LHCN-M2 (cell line): ENCODE results near the gene PODNL1. TPM values are rescaled to one million over a fixed set of nuclear protein-coding genes. Genes with fewer than 3 reads are reported as not detected.
A peak's percentile ranks its signal among the peaks of the same experiment; 100 is the strongest.

Experiments used
- DNase-seq: peaks from one replicate; pipeline ENCODE4 v3.0.0-alpha.2; 2012; ENCODE audit warnings: low read depth
- total RNA-seq: library from RNA; depleted of rRNA; stranded (reverse); fragments of >200 nt; gene quantifications from 2 replicates; pipeline ENCODE4 v1.2.3, GENCODE V29; 2014

PODNL1 gene
- total RNA-seq, 1 experiment from 2014 or later = 5.2 TPM

- no peak for DNase-seq
These were observed 21.1 kb upstream of the PODNL1 start for GRCh38 chr19:13959141-13959961.

- no peak for DNase-seq
These were observed 19.8 kb upstream of the PODNL1 start for GRCh38 chr19:13958043-13958442.

DNA sequence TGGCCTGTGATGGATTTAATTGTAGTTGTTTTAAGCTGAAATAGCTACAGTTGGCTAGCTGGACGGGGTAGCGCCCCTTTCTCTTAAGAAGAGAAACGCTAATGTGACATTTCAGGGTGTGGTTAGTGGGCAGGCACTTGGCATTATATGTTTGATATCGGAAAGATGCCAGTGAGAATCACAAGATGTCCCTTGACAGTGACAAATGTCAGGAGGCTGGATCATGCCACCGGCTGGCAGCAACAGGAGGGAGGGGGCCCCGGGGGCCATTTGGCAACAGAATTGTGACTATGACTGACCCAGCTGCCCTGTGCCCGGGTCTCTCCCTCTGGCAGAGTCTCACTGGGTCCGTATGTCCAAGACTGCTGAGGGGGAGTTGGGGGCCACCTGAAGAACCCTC lies 18.8 kb upstream of the PODNL1 start:
- no peak for DNase-seq

GRCh38 chr19:13956365-13956744 lies 18.1 kb upstream of the PODNL1 start:
- no peak for DNase-seq

DNA sequence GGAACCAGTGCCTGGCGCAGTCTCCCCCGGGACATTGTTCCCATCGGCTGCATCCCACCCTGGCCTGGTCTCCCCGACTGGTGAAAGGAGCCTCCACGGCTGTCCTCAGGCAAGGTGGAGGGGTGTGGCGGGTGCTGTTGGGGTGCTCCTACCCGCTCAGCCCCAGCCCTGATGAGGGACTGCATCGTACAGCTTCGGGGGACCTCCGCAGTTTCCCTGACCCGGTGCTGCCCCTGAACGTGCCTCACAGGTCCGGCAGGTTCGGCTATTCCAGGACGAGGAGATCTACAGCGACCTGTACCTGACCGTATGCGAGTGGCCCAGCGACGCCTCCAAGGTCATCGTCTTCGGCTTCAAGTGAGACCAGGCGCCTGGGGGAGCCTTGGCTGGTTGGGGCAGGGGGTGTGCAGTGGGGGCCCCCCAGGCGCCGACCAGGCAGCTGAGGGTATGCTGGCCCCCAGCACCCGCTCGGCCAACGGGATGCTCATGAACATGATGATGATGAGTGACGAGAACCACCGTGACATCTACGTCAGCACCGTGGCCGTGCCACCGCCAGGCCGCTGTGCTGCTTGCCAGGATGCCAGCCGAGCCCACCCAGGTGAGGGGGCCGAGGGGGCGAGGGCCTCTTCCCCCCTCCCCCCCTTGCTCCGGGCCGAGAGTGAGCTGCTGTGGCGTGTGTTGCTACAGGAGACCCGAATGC lies 17.6 kb upstream of the PODNL1 start:
- DNase-seq = no peak

GRCh38 chr19:13954185-13954584 lies 16.0 kb upstream of the PODNL1 start:
- DNase-seq = no peak

DNA sequence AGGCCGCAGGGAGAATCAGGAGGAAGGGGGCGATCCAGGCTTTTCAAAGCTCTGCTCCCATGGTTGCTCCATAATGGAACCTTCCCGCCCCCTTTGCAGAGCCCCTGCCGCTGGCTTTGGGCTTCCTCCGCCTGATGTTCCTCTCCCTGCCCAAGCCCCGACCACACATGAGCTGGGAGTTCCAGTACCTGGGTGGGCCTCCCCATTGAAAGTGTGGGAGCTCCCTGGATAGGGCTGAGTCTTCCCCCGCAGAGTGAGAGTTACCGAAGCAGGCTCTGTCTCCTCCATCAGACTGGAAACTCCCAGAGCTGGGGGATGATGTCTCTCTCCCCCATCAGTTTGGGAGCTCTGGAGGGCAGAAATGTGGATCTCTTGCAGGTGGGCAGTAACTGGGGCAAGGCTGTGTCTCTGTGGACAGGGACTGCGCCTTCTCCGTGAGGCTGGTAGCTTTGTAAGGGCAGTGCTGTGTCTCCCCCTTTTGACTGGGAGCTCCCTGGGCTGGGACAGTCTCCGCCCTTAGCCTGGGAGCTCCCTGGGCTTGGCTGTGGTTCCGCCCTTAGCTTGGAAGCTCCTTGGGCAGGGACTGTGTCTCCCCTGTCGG lies 14.8 kb upstream of the PODNL1 start:
- DNase-seq = peak; percentile 59

DNA sequence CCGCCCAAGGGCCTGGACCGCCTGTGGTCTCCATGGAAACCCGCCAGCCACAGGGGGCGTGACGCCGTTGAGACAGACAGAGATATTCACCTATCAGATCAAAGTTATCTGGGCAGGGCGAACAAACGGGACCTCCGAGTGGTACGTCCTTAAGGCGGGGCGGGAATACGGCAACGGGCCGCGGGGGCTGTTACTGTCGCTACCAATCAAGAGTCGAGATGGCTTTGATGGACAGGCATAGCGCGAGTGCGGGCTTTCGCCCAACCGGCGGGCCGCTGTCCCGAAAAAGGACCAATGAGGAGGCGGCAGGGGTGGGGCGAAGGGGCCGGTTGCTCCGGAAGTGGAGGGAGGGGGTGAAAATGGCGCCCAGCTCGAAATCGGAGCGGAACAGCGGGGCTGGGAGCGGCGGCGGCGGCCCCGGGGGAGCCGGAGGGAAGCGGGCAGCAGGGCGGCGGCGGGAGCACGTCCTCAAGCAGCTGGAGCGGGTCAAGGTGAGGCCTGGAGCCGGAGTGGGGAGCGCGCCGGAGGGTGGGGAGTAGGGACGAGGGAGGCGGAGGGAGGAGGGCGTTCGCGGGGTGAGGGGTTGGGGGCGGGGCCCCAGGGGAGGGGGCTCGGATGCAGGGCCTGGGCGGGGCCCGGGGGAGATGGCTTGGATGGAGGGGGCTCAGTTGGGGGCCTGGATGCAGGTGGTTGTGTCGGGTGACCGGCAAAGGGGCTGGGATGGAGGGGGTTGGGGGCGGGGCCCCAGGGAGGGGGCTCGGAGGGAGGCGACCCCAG lies 14.1 kb upstream of the PODNL1 start, which contains the start of gene DCAF15:
Gene DCAF15 (plus strand): TSS at position 356 of the 777 bp plus-strand sequence. CDS start 4 bp downstream, at position 360.
- DNase-seq = peak; percentile 99

DNA sequence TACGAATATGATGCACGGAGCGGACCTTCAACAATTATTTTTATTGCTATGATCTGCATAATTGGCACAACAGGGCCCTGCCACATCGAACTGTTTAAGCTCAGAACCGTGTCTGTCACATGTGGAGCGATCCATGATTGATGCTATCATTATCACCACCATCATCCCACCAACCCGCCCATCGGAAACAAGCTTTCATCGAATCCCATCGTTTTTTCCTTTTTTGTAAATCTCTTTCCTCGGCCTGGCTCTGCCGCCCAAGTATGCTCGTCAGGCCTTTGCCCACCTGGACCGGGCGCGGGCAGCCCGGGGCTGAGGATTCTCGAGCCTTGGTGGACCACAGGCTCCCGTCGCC lies 13.6 kb upstream of the PODNL1 start:
- DNase-seq = no peak

GRCh38 chr19:13951043-13951442 lies 12.8 kb upstream of the PODNL1 start:
- no peak for DNase-seq

- no peak for DNase-seq
These were observed 8.2 kb upstream of the PODNL1 start for GRCh38 chr19:13946414-13946813.

- peak; percentile 18 for DNase-seq
These were observed 3.9 kb upstream of the PODNL1 start for GRCh38 chr19:13942023-13942684.

DNA sequence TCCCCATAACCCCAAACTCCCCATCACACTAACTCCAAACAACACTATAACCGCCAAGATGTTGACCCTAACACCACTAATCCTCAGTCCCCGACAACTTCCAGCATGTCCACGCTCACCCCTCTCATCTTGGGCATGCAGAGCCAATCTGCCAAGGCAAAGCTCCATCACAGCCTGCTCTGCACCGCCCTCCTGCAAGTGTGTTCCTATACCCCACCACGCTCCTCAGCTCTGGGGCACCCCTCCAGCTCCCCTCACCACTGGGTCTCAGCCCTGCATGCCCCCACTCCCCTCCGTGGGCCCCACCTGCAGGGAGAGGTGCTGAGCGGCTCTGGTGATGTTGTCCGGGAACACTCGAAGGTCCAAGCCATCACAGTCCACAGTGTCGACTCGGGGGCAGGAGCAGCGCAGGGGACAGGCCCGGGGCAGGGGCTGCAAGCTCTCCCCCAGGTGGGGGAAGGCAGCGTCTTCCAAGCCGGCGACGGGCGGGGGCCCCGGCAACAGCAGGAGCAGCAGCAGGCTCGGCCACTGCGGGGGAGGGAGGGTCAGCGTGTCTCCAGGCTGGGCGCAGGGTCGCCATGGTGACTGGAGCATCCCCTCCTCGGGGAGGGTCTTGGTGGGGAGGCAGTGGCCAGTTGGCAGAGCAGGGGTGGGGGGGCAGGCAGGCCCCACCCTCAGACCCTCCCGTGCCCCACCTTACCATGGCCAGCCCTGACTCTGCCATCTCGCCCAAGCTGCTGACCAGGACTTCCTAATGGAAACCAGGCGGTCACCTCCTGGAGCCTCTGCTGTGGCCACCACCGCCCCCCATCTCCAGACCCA lies 527 bp downstream of the PODNL1 start:
- DNase-seq = no peak

- peak; percentile 31 for DNase-seq
These were observed 2.3 kb downstream of the PODNL1 start for GRCh38 chr19:13935765-13936510.

GRCh38 chr19:13934785-13935109 lies 3.5 kb downstream of the PODNL1 start:
- no peak for DNase-seq

GRCh38 chr19:13932911-13933393 lies 5.3 kb downstream of the PODNL1 start:
- no peak for DNase-seq

DNA sequence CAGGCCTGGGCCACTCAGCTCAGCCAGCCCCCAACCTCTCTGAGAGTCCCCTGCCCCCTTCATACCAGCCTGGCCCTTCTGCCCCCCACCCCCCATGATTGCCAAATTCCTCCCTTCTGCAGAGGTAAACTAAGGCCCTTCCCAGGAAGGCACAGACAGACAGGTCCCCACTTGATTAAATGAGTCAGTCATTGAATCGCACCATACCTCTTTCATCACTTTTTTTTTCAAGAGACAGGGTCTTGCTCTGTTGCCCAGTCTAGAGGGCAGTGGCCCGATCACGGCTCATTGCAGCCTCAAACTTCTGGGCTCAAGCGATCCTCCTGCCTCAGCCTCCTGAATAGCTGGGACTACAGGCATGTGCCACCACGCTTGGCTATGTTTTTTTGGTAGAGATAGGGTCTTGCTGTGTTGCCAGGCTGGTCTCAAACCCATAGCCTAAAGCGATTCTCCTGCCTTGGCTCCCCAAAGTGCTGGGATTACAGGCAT lies 6.0 kb downstream of the PODNL1 start:
- no peak for DNase-seq

DNA sequence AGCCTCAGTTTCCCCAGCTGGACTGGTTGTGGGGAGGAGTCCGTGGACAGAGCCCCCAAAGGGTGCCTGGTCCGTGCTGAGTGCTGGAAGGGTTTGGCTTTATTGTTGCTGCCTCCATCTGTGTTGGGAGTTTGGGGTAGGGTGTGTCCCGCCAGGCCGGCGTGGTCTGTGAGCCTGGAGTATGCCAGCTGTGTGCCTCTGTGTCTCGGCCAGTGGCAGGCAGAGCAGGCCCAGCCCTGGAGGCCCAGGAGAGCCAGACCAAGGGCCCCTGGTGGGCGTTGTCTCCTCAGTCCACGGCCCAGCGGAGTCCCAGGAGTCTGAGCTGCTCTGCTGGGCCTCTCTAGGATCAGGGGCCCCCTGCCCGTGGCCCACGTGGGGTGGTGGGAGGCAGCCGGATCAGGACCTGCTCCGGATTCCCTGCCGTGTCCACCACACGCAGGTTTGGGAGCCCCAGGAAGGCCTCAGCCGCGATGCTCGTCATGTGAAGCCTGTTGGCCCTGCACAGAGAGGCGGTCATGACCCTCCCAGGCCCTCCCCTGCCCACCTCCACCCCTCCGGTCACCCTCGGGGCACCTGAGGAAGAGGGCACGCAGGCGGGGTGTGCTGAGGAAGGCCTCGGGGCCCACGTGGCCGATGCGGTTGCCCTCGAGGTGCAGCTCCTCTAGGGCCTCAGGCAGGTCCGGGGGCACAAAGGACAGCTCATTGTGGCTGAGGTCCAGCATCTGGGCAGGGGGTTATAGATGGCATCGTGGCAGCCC lies 6.6 kb downstream of the PODNL1 start:
- DNase-seq = no peak

GRCh38 chr19:13930402-13930801 lies 7.8 kb downstream of the PODNL1 start:
- DNase-seq = no peak
